ENCODE results near the gene FZD4. TPM values are rescaled to one million over a fixed set of nuclear protein-coding genes. Genes with fewer than 3 reads are reported as not detected.
"Not testable (repeated sequence)": the region's sequence is repeated elsewhere in the genome, so short reads cannot be mapped to it uniquely, and the experiment has no call there.

FZD4 gene
- total RNA-seq, 1 donor = 0.27 TPM

GRCh38 chr11:86916330-86916729, 38.9 kb downstream of the FZD4 start:
- no peak for DNase-seq (ENCODE audit: low read depth in 2 of 3, low spot score in 2 of 3)

GRCh38 chr11:86915850-86916249, 39.3 kb downstream of the FZD4 start:
- DNase-seq (ENCODE audit: low read depth in 2 of 3, low spot score in 2 of 3) = not testable (repeated sequence)

GRCh38 chr11:86914865-86915519, 40.2 kb downstream of the FZD4 start:
- no peak for DNase-seq (ENCODE audit: low read depth in 2 of 3, low spot score in 2 of 3)

GRCh38 chr11:86912238-86912637, 43.0 kb downstream of the FZD4 start:
- no peak for DNase-seq (ENCODE audit: low read depth in 2 of 3, low spot score in 2 of 3)

GRCh38 chr11:86910592-86910991, 44.6 kb downstream of the FZD4 start:
- DNase-seq (ENCODE audit: low read depth in 2 of 3, low spot score in 2 of 3) = no peak

- DNase-seq (ENCODE audit: low read depth in 2 of 3, low spot score in 2 of 3) = no peak
These were observed 49.0 kb downstream of the FZD4 start for GRCh38 chr11:86906198-86906597.

- no peak for DNase-seq (ENCODE audit: low read depth in 2 of 3, low spot score in 2 of 3)
These were observed 49.9 kb downstream of the FZD4 start for GRCh38 chr11:86905252-86905651.

GRCh38 chr11:86904001-86904400, 51.2 kb downstream of the FZD4 start:
- DNase-seq (ENCODE audit: low read depth in 2 of 3, low spot score in 2 of 3) = no peak

- no peak for DNase-seq (ENCODE audit: low read depth in 2 of 3, low spot score in 2 of 3)
These were observed 52.9 kb downstream of the FZD4 start for GRCh38 chr11:86902345-86902744.

GRCh38 chr11:86901599-86901998, 53.6 kb downstream of the FZD4 start:
- DNase-seq (ENCODE audit: low read depth in 2 of 3, low spot score in 2 of 3) = no peak

GRCh38 chr11:86900162-86900561, 55.0 kb downstream of the FZD4 start:
- no peak for DNase-seq (ENCODE audit: low read depth in 2 of 3, low spot score in 2 of 3)

- DNase-seq (ENCODE audit: low read depth in 2 of 3, low spot score in 2 of 3) = no peak
These were observed 56.5 kb downstream of the FZD4 start for GRCh38 chr11:86898689-86899088.

- DNase-seq (ENCODE audit: low read depth in 2 of 3, low spot score in 2 of 3) = no peak
These were observed 58.8 kb downstream of the FZD4 start for GRCh38 chr11:86896441-86896841.

Other genes with a start within 250 kb of the FZD4 start
- 1.1 TPM for gene PRSS23, start 154.9 kb downstream of the FZD4 start, total RNA-seq
- 8.3 TPM for gene TMEM135, start 82.5 kb upstream of the FZD4 start, total RNA-seq

Measured in hematopoietic multipotent progenitor cell (in vitro differentiated cells).